ENCODE measurements around the gene RNF208.

RNF208 gene

GRCh38 chr9:137222190-137223077 is at the start of gene RNF208:
Gene RNF208 (minus strand): TSS chr9:137222240. CDS start chr9:137221212, 1,028 bp downstream.
- DNase-seq (ENCODE audit: low read depth) = no peak

- DNase-seq (ENCODE audit: low read depth) = no peak
These were observed 49.6 kb upstream of the RNF208 start for GRCh38 chr9:137271696-137272076.

GRCh38 chr9:137270929-137271695 is 49.1 kb upstream of the RNF208 start:
- DNase-seq (ENCODE audit: low read depth) = no peak

GRCh38 chr9:137269231-137269772 is 47.3 kb upstream of the RNF208 start:
- DNase-seq (ENCODE audit: low read depth) = peak; percentile 21

- no peak for DNase-seq (ENCODE audit: low read depth)
These were observed 46.6 kb upstream of the RNF208 start for GRCh38 chr9:137268538-137269201.

GRCh38 chr9:137267933-137268355 is 45.9 kb upstream of the RNF208 start:
- peak; percentile 47 for DNase-seq (ENCODE audit: low read depth)

- no peak for DNase-seq (ENCODE audit: low read depth)
These were observed 44.8 kb upstream of the RNF208 start for GRCh38 chr9:137266585-137267453.

- no peak for DNase-seq (ENCODE audit: low read depth)
These were observed 44.1 kb upstream of the RNF208 start for GRCh38 chr9:137266162-137266527.

GRCh38 chr9:137265496-137266161 is 43.6 kb upstream of the RNF208 start:
- no peak for DNase-seq (ENCODE audit: low read depth)

GRCh38 chr9:137264067-137264466 is 42.0 kb upstream of the RNF208 start:
- no peak for DNase-seq (ENCODE audit: low read depth)

- no peak for DNase-seq (ENCODE audit: low read depth)
These were observed 41.5 kb upstream of the RNF208 start for GRCh38 chr9:137263506-137263905.

GRCh38 chr9:137262909-137263285 is 40.9 kb upstream of the RNF208 start:
- DNase-seq (ENCODE audit: low read depth) = no peak

GRCh38 chr9:137262173-137262908 is 40.3 kb upstream of the RNF208 start:
- DNase-seq (ENCODE audit: low read depth) = peak; percentile 41

- no peak for DNase-seq (ENCODE audit: low read depth)
These were observed 34.8 kb upstream of the RNF208 start for GRCh38 chr9:137256856-137257255.

GRCh38 chr9:137256362-137256761 is 34.3 kb upstream of the RNF208 start:
- no peak for DNase-seq (ENCODE audit: low read depth)

GRCh38 chr9:137255448-137256114 is 33.5 kb upstream of the RNF208 start:
- DNase-seq (ENCODE audit: low read depth) = no peak

GRCh38 chr9:137254624-137255447 is 32.8 kb upstream of the RNF208 start, which contains the start of gene NELFB:
Gene NELFB (plus strand): TSS chr9:137255327.
- DNase-seq (ENCODE audit: low read depth) = peak; percentile 76
